SK-N-SH (cell line): ENCODE data around the gene IP6K1. TPM values are rescaled to one million over a fixed set of nuclear protein-coding genes. Genes with fewer than 3 reads are reported as not detected.

Experiments used
- CHD2 ChIP-seq: fragments of 150-350 bp; IDR thresholded peaks from 2 replicates; pipeline ENCODE4 v1.6.1; 2018; ENCODE audit warnings: low read length; ENCODE audit not compliant: partially characterized antibody
- ELF1 ChIP-seq: IDR thresholded peaks from 2 replicates; pipeline ENCODE4 v1.4.0; 2012
- EP300 ChIP-seq, 2 experiments: IDR thresholded peaks; 2 replicates each; pipeline versions ENCODE4 v1.4.0 to v1.6.1; 2012; ENCODE audit warnings: borderline replicate concordance in 1 of 2, low read depth in 1 of 2, low read length in 1 of 2
- EZH2phosphoT487 ChIP-seq: fragments of 200-600 bp; sonication (generic); IDR thresholded peaks from 2 replicates; pipeline ENCODE4 v1.6.1; 2017; ENCODE audit warnings: low read depth, mixed run types, mild to moderate bottlenecking, antibody characterized with exemption, moderate library complexity, borderline replicate concordance
- FOSL2 ChIP-seq: IDR thresholded peaks from 2 replicates; pipeline ENCODE4 v1.4.0; 2012; ENCODE audit warnings: low read depth, mild to moderate bottlenecking, moderate library complexity, borderline replicate concordance
- FOXJ3 ChIP-seq: sonication (generic); formaldehyde crosslinking; IDR thresholded peaks from 2 replicates; pipeline ENCODE4 v1.5.1; 2020; ENCODE audit warnings: mild to moderate bottlenecking, missing genetic modification reagents
- FOXM1 ChIP-seq: IDR thresholded peaks from 2 replicates; pipeline ENCODE4 v1.4.0; 2012; ENCODE audit warnings: low read depth, mild to moderate bottlenecking
- GABPA ChIP-seq: IDR thresholded peaks from 2 replicates; pipeline ENCODE4 v1.4.0; 2012; ENCODE audit warnings: low read depth, mild to moderate bottlenecking
- GATA2 ChIP-seq: sonication (generic); formaldehyde crosslinking; IDR thresholded peaks from 2 replicates; pipeline ENCODE4 v1.5.0; 2020; ENCODE audit warnings: mild to moderate bottlenecking, missing genetic modification reagents
- JUND ChIP-seq: IDR thresholded peaks from 2 replicates; pipeline ENCODE4 v1.4.0; 2012
- MAX ChIP-seq: IDR thresholded peaks from 2 replicates; pipeline ENCODE4 v1.4.0; 2012; ENCODE audit warnings: low read depth
- MEF2A ChIP-seq: IDR thresholded peaks from 2 replicates; pipeline ENCODE4 v1.4.0; 2012; ENCODE audit warnings: low read depth, borderline replicate concordance
- MXI1 ChIP-seq: IDR thresholded peaks from 2 replicates; pipeline ENCODE4 v1.6.1; 2012; ENCODE audit warnings: mild to moderate bottlenecking, low read depth, low read length, improper control_type of control experiment
- NRF1 ChIP-seq: IDR thresholded peaks from 2 replicates; pipeline ENCODE4 v1.6.1; 2012; ENCODE audit warnings: low read depth, mild to moderate bottlenecking, low read length
- PBX3 ChIP-seq: IDR thresholded peaks from 2 replicates; pipeline ENCODE4; 2012
- POLR2AphosphoS5 ChIP-seq: IDR thresholded peaks from 2 replicates; pipeline ENCODE4 v1.6.1; 2012; ENCODE audit warnings: low read depth, low read length
- RAD21 ChIP-seq: IDR thresholded peaks from 2 replicates; pipeline ENCODE4 v1.6.1; 2012; ENCODE audit warnings: mild to moderate bottlenecking, low read length
- RCOR1 ChIP-seq: fragments of 150-350 bp; IDR thresholded peaks from 2 replicates; pipeline ENCODE4 v1.6.1; 2017; ENCODE audit warnings: antibody characterized with exemption, low read length
- REST ChIP-seq: IDR thresholded peaks from 2 replicates; pipeline ENCODE4 v1.6.1; 2012; ENCODE audit warnings: mild to moderate bottlenecking, low read depth, low read length, moderate library complexity
- RFX5 ChIP-seq: IDR thresholded peaks from 2 replicates; pipeline ENCODE4 v1.6.1; 2012; ENCODE audit warnings: mild to moderate bottlenecking, improper control_type of control experiment, low read length
- RXRA ChIP-seq: IDR thresholded peaks from 2 replicates; pipeline ENCODE4 v1.4.0; 2012; ENCODE audit warnings: low read depth, mild to moderate bottlenecking, borderline replicate concordance
- SIN3A ChIP-seq: IDR thresholded peaks from 2 replicates; pipeline ENCODE4 v1.6.1; 2012; ENCODE audit warnings: low read depth, mild to moderate bottlenecking, low read length, moderate library complexity, borderline replicate concordance
- SMC3 ChIP-seq: IDR thresholded peaks from 2 replicates; pipeline ENCODE4 v1.6.1; 2012; ENCODE audit warnings: low read depth, low read length, improper control_type of control experiment
- TAF1 ChIP-seq: IDR thresholded peaks from 2 replicates; pipeline ENCODE4 v1.6.1; 2012; ENCODE audit warnings: low read depth, mild to moderate bottlenecking, low read length, moderate library complexity, borderline replicate concordance
- TEAD4 ChIP-seq: IDR thresholded peaks from 2 replicates; pipeline ENCODE4 v1.4.0; 2012; ENCODE audit warnings: mild to moderate bottlenecking, borderline replicate concordance; ENCODE audit not compliant: insufficient read depth
- USF2 ChIP-seq: fragments of 150-350 bp; IDR thresholded peaks from 2 replicates; pipeline ENCODE4 v1.6.1; 2017; ENCODE audit warnings: antibody characterized with exemption, low read length, low read depth, borderline replicate concordance
- ZBTB33 ChIP-seq: IDR thresholded peaks from 2 replicates; pipeline ENCODE4 v1.4.0; 2012; ENCODE audit warnings: low read depth, borderline replicate concordance
- polyA plus RNA-seq, 3 experiments: library from polyadenylated mRNA; depleted of rRNA; stranded (reverse); fragments of >200 nt; gene quantifications; 2 replicates each; pipeline ENCODE4 v1.2.3, GENCODE V29; 2012

Gene IP6K1
- polyA plus RNA-seq, 1 of the 3 experiments (the other 2 are of a cell fraction), result 23.3 TPM

- TF ChIP-seq ZBTB33 (no peak), SMC3 (peak; percentile 8; the same call in 1 of the 2 replicates), RXRA (no peak), FOXJ3 (CRISPR knock-in tag) (no peak), TEAD4 (no peak), FOSL2 (no peak), SIN3A (0 out of 2 replicates have a peak, but pooled peaks have one; percentile 16), NRF1 (no peak), JUND (peak; percentile 55; the same call in 1 of the 2 replicates), TAF1 (peak; percentile 30; the same call in 1 of the 2 replicates), POLR2AphosphoS5 (peak; percentile 94), MEF2A (no peak), EP300 (IDR thresholded peaks at IDR 0.05; ENCODE audit: borderline replicate concordance in 1 of 2, low read depth in 1 of 2, low read length in 1 of 2) (no peak), USF2 (no peak), REST (no peak), GABPA (no peak), CHD2 (peak; percentile 65), FOXM1 (no peak), PBX3 (no peak), MAX (peak; percentile 81), RCOR1 (no peak), MXI1 (peak; percentile 70; the same call in 1 of the 2 replicates), RAD21 (peak; percentile 32), RFX5 (no peak), GATA2 (CRISPR knock-in tag) (no peak), EZH2phosphoT487 (no peak), ELF1 (peak; percentile 64; the same call in 1 of the 2 replicates)
Observed at GRCh38 chr3:49719214-49719884, 67.0 kb downstream of the IP6K1 start, which contains the start of gene AMIGO3 (continued).
